Hepatocyte (in vitro differentiated cells): ENCODE results near the gene SLC27A3.

Experiments
- EZH2 ChIP-seq: fragments of 200-600 bp; sonication (generic); IDR thresholded peaks from 2 replicates; pipeline ENCODE4 v1.6.1; 2016; ENCODE audit warnings: antibody characterized with exemption, mild to moderate bottlenecking, borderline replicate concordance
- EZH2phosphoT487 ChIP-seq: fragments of 200-600 bp; sonication (generic); IDR thresholded peaks from one replicate; pipeline ENCODE4 v1.6.1; 2018; ENCODE audit warnings: antibody characterized with exemption, mild to moderate bottlenecking, low read depth, moderate library complexity; ENCODE audit not compliant: unreplicated experiment, severe bottlenecking
- TF ChIP-seq, protein P1 (sequence below): fragments of 200-600 bp; sonication (generic); IDR thresholded peaks from 2 replicates; pipeline ENCODE4 v1.5.1; 2016; ENCODE audit warnings: antibody characterized with exemption, mild to moderate bottlenecking; ENCODE audit not compliant: poor library complexity

DNA sequence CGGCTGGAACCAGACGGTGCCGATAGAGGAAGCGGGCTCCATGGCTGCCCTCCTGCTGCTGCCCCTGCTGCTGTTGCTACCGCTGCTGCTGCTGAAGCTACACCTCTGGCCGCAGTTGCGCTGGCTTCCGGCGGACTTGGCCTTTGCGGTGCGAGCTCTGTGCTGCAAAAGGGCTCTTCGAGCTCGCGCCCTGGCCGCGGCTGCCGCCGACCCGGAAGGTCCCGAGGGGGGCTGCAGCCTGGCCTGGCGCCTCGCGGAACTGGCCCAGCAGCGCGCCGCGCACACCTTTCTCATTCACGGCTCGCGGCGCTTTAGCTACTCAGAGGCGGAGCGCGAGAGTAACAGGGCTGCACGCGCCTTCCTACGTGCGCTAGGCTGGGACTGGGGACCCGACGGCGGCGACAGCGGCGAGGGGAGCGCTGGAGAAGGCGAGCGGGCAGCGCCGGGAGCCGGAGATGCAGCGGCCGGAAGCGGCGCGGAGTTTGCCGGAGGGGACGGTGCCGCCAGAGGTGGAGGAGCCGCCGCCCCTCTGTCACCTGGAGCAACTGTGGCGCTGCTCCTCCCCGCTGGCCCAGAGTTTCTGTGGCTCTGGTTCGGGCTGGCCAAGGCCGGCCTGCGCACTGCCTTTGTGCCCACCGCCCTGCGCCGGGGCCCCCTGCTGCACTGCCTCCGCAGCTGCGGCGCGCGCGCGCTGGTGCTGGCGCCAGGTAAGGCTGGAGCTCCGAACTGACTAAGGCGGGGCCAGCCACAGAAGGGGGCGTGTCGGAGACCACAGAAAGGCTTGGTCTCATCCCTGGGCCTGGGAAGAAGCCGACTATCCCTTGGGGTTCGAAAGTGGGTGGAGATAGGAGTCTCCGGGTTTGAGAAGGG, 486 bp downstream of the SLC27A3 start:
- TF ChIP-seq, protein P1, sequence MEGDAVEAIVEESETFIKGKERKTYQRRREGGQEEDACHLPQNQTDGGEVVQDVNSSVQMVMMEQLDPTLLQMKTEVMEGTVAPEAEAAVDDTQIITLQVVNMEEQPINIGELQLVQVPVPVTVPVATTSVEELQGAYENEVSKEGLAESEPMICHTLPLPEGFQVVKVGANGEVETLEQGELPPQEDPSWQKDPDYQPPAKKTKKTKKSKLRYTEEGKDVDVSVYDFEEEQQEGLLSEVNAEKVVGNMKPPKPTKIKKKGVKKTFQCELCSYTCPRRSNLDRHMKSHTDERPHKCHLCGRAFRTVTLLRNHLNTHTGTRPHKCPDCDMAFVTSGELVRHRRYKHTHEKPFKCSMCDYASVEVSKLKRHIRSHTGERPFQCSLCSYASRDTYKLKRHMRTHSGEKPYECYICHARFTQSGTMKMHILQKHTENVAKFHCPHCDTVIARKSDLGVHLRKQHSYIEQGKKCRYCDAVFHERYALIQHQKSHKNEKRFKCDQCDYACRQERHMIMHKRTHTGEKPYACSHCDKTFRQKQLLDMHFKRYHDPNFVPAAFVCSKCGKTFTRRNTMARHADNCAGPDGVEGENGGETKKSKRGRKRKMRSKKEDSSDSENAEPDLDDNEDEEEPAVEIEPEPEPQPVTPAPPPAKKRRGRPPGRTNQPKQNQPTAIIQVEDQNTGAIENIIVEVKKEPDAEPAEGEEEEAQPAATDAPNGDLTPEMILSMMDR: no peak
- TF ChIP-seq EZH2phosphoT487 (no peak), EZH2 (no peak)
